GM12872 (cell line): ENCODE measurements around the gene CTSZ.

Experiments
- CTCF ChIP-seq: IDR thresholded peaks from 3 replicates; pipeline ENCODE4 v1.5.1; 2011; ENCODE audit warnings: low read depth, mild to moderate bottlenecking, low read length, moderate library complexity; ENCODE audit not compliant: insufficient read depth

CTSZ gene

GRCh38 chr20:58998656-58999055 lies 8.4 kb downstream of the CTSZ start:
- no peak for TF ChIP-seq CTCF

- no peak for TF ChIP-seq CTCF
Observed at GRCh38 chr20:58997141-58997770, 9.8 kb downstream of the CTSZ start.

- no peak for TF ChIP-seq CTCF
Observed at GRCh38 chr20:58996226-58996611, 10.8 kb downstream of the CTSZ start.

- TF ChIP-seq CTCF, result no peak
Observed at GRCh38 chr20:58995461-58996225, 11.4 kb downstream of the CTSZ start.

DNA sequence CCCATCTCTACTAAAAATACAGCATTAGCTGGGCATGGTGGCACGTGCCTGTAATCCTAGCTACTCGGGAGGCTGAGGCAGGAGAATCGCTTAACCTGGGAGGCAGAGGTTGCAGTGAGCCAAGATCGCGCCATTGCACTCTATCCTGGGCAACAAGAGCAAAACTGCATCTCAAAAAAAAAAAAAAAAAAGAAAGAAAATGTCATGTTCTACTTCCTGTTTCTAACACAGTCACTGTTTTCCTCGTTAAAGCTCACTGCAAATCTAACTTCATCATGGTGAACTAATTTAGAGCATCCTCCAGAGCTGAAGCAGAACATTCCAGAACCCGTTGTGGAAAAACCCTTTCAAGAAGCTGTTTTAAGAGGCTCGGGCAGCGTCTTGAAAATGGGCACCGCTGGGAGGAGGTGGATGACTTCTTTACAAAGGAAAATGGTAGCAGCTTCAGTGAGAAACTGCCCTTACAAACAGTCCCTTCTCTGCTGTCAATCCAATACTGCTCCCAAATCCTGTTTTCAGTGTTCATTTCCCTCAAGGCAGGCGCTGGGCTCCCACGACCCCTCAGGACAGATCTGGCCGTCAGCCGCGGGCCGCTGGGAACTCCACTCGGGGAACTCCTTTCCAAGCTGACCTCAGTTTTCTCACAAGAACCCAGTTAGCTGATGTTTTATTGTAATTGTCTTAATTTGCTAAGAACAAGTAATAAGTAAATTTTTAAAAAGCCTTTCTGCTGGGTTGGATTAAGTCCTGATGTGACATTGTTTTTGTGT lies 12.5 kb downstream of the CTSZ start:
- TF ChIP-seq CTCF, result no peak

GRCh38 chr20:58993332-58994248 lies 13.5 kb downstream of the CTSZ start:
- TF ChIP-seq CTCF, result no peak
